OCI-LY1 (cell line): ENCODE results near the gene ADORA2A.

Experiments used
- EZH2 ChIP-seq: fragments of 200-600 bp; sonication (generic), shearing (Covaris generic); IDR thresholded peaks from 2 replicates; pipeline ENCODE4 v1.8.0; 2017; ENCODE audit warnings: borderline replicate concordance, mixed run types, mild to moderate bottlenecking, antibody characterized with exemption, low read length, moderate library complexity, mixed read lengths
- TF ChIP-seq, protein P1 (sequence below): fragments of 200-600 bp; sonication (generic), shearing (Covaris generic); IDR thresholded peaks from 2 replicates; pipeline ENCODE4 v1.5.1; 2017; ENCODE audit warnings: mild to moderate bottlenecking, antibody characterized with exemption, low read length, moderate library complexity, mixed read lengths

- TF ChIP-seq, protein P1, sequence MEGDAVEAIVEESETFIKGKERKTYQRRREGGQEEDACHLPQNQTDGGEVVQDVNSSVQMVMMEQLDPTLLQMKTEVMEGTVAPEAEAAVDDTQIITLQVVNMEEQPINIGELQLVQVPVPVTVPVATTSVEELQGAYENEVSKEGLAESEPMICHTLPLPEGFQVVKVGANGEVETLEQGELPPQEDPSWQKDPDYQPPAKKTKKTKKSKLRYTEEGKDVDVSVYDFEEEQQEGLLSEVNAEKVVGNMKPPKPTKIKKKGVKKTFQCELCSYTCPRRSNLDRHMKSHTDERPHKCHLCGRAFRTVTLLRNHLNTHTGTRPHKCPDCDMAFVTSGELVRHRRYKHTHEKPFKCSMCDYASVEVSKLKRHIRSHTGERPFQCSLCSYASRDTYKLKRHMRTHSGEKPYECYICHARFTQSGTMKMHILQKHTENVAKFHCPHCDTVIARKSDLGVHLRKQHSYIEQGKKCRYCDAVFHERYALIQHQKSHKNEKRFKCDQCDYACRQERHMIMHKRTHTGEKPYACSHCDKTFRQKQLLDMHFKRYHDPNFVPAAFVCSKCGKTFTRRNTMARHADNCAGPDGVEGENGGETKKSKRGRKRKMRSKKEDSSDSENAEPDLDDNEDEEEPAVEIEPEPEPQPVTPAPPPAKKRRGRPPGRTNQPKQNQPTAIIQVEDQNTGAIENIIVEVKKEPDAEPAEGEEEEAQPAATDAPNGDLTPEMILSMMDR = no peak
- no peak for TF ChIP-seq EZH2
Observed at GRCh38 chr22:24379536-24379935, 47.9 kb upstream of the ADORA2A start.
